Glomerular visceral epithelial cell (primary cell): Measurements from ENCODE around the gene SSTR4.
"Not testable (repeated sequence)": the region's sequence is repeated elsewhere in the genome, so short reads cannot be mapped to it uniquely, and the experiment has no call there.

Experiments used
- DNase-seq: peaks from one replicate; pipeline ENCODE4 v3.0.0-alpha.2; 2016; ENCODE audit errors: extremely low spot score

The SSTR4 gene

GRCh38 chr20:23034721-23035671, at the start of gene SSTR4:
TSS of gene SSTR4 (plus strand) at chr20:23035312. CDS start at chr20:23035484, 172 bp downstream.
- DNase-seq, result no peak

GRCh38 chr20:22986601-22987000, 48.5 kb upstream of the SSTR4 start:
- no peak for DNase-seq

- DNase-seq, result not testable (repeated sequence)
Measured at GRCh38 chr20:22991424-22991823, 43.7 kb upstream of the SSTR4 start.

- no peak for DNase-seq
Measured at GRCh38 chr20:22993823-22994222, 41.3 kb upstream of the SSTR4 start.

GRCh38 chr20:22995923-22996322, 39.2 kb upstream of the SSTR4 start:
- DNase-seq, result no peak

GRCh38 chr20:22998476-22998875, 36.6 kb upstream of the SSTR4 start:
- no peak for DNase-seq

GRCh38 chr20:22999756-23000155, 35.4 kb upstream of the SSTR4 start:
- peak; percentile 45 for DNase-seq

- DNase-seq, result no peak
Measured at GRCh38 chr20:23000232-23000947, 34.7 kb upstream of the SSTR4 start.

GRCh38 chr20:23002276-23002675, 32.8 kb upstream of the SSTR4 start:
- DNase-seq, result no peak

- DNase-seq, result no peak
Measured at GRCh38 chr20:23003077-23003635, 32.0 kb upstream of the SSTR4 start.

GRCh38 chr20:23003881-23004460, 31.1 kb upstream of the SSTR4 start:
- no peak for DNase-seq

GRCh38 chr20:23005776-23006175, 29.3 kb upstream of the SSTR4 start:
- no peak for DNase-seq

GRCh38 chr20:23007462-23007861, 27.6 kb upstream of the SSTR4 start:
- no peak for DNase-seq

GRCh38 chr20:23007886-23008655, 27.0 kb upstream of the SSTR4 start:
- no peak for DNase-seq

- no peak for DNase-seq
Measured at GRCh38 chr20:23008667-23009066, 26.4 kb upstream of the SSTR4 start.

- peak; percentile 12 for DNase-seq
Measured at GRCh38 chr20:23009636-23010035, 25.5 kb upstream of the SSTR4 start.

- no peak for DNase-seq
Measured at GRCh38 chr20:23010096-23010495, 25.0 kb upstream of the SSTR4 start.

GRCh38 chr20:23011008-23011721, 23.9 kb upstream of the SSTR4 start:
- DNase-seq, result no peak

- no peak for DNase-seq
Measured at GRCh38 chr20:23013429-23013828, 21.7 kb upstream of the SSTR4 start.

GRCh38 chr20:23017516-23017915, 17.6 kb upstream of the SSTR4 start:
- no peak for DNase-seq

- no peak for DNase-seq
Measured at GRCh38 chr20:23018432-23018831, 16.7 kb upstream of the SSTR4 start.
